CD1c-positive myeloid dendritic cell (primary cell): ENCODE measurements around the gene GIGYF2.
"Not testable (repeated sequence)": the region's sequence is repeated elsewhere in the genome, so short reads cannot be mapped to it uniquely, and the experiment has no call there.

Source experiments
- DNase-seq: peaks from one replicate; pipeline ENCODE4 v3.0.0-alpha.2; 2016; ENCODE audit errors: extremely low spot score

Gene GIGYF2

GRCh38 chr2:232809349-232810124, 112.4 kb downstream of the GIGYF2 start:
- DNase-seq = no peak

GRCh38 chr2:232810444-232810843, 113.3 kb downstream of the GIGYF2 start:
- no peak for DNase-seq

- no peak for DNase-seq
These were observed 118.4 kb downstream of the GIGYF2 start for GRCh38 chr2:232815569-232815968.

GRCh38 chr2:232816657-232817056, 119.5 kb downstream of the GIGYF2 start:
- DNase-seq = no peak

GRCh38 chr2:232817756-232818155, 120.6 kb downstream of the GIGYF2 start:
- DNase-seq = no peak

- DNase-seq = no peak
These were observed 132.9 kb downstream of the GIGYF2 start for GRCh38 chr2:232829988-232830387.

- no peak for DNase-seq
These were observed 134.4 kb downstream of the GIGYF2 start for GRCh38 chr2:232831496-232831895.

- DNase-seq = no peak
These were observed 136.7 kb downstream of the GIGYF2 start for GRCh38 chr2:232833830-232834229.

GRCh38 chr2:232835687-232836208, 138.6 kb downstream of the GIGYF2 start:
- DNase-seq = no peak

- no peak for DNase-seq
These were observed 139.8 kb downstream of the GIGYF2 start for GRCh38 chr2:232836934-232837333.

GRCh38 chr2:232838406-232838874, 141.3 kb downstream of the GIGYF2 start:
- peak; percentile 12 for DNase-seq

- peak; percentile 82 for DNase-seq
These were observed 142.4 kb downstream of the GIGYF2 start for GRCh38 chr2:232839411-232840079.

GRCh38 chr2:232842689-232843088, 145.6 kb downstream of the GIGYF2 start:
- DNase-seq = no peak

GRCh38 chr2:232843834-232844233, 146.7 kb downstream of the GIGYF2 start:
- DNase-seq = no peak

GRCh38 chr2:232846055-232846454, 148.9 kb downstream of the GIGYF2 start:
- DNase-seq = no peak

GRCh38 chr2:232850039-232850438, 152.9 kb downstream of the GIGYF2 start:
- no peak for DNase-seq

- not testable (repeated sequence) for DNase-seq
These were observed 154.9 kb downstream of the GIGYF2 start for GRCh38 chr2:232852081-232852480.

- DNase-seq = no peak
These were observed 155.5 kb downstream of the GIGYF2 start for GRCh38 chr2:232852676-232853075.

- peak; percentile 5 for DNase-seq
These were observed 157.0 kb downstream of the GIGYF2 start for GRCh38 chr2:232854082-232854481.

- no peak for DNase-seq
These were observed 160.0 kb downstream of the GIGYF2 start for GRCh38 chr2:232857158-232857563.

- DNase-seq = no peak
These were observed 162.3 kb downstream of the GIGYF2 start for GRCh38 chr2:232859385-232859916.

GRCh38 chr2:232860593-232861241, 163.6 kb downstream of the GIGYF2 start:
- DNase-seq = no peak
